ENCODE measurements around the gene COPA. TPM values are rescaled to one million over a fixed set of nuclear protein-coding genes. Genes with fewer than 3 reads are reported as not detected.

COPA gene
- total RNA-seq, 1 donor from 2014 or later: 180 TPM

GRCh38 chr1:160354388-160354985 lies 11.4 kb upstream of the COPA start:
- Mint-ChIP-seq H3K27me3 (ENCODE audit: low read depth) (no peaks in the 10 kb centered on the region), H3K4me1 (no peaks in the 10 kb centered on the region), H3K4me3 (no peak overlapping the region), H3K36me3 (peaks cover 53% of the 10 kb centered on the region), H3K27ac (no peak overlapping the region), H3K9me3 (no peaks in the 10 kb centered on the region)
- TF ChIP-seq CTCF (IDR thresholded peaks at IDR 0.05; ENCODE audit: unreplicated experiment): no peak
- no peak for DNase-seq (ENCODE audit: low spot score in 2 of 2, unreplicated experiment in 2 of 2)

- Mint-ChIP-seq H3K27me3 (ENCODE audit: low read depth) (no peaks in the 10 kb centered on the region), H3K4me3 (no peak overlapping the region), H3K36me3 (peaks cover 44% of the 10 kb centered on the region), H3K9me3 (no peaks in the 10 kb centered on the region), H3K27ac (no peak overlapping the region), H3K4me1 (no peaks in the 10 kb centered on the region)
- no peak for DNase-seq (ENCODE audit: low spot score in 2 of 2, unreplicated experiment in 2 of 2)
- no peak for TF ChIP-seq CTCF (IDR thresholded peaks at IDR 0.05; ENCODE audit: unreplicated experiment)
These were observed 10.2 kb upstream of the COPA start for GRCh38 chr1:160353223-160353622.

- H3K36me3 Mint-ChIP-seq: peaks cover 42% of the 10 kb centered on the region
- H3K4me3 Mint-ChIP-seq: no peak overlapping the region
- no peaks in the 10 kb centered on the region for H3K9me3 Mint-ChIP-seq
- DNase-seq (ENCODE audit: low spot score in 2 of 2, unreplicated experiment in 2 of 2): no peak
- no peak overlapping the region for H3K27ac Mint-ChIP-seq
- H3K4me1 Mint-ChIP-seq: no peaks in the 10 kb centered on the region
- H3K27me3 Mint-ChIP-seq (ENCODE audit: low read depth): no peaks in the 10 kb centered on the region
- no peak for TF ChIP-seq CTCF (IDR thresholded peaks at IDR 0.05; ENCODE audit: unreplicated experiment)
These were observed 9.5 kb upstream of the COPA start for GRCh38 chr1:160352555-160352954.

GRCh38 chr1:160351629-160352028 lies 8.6 kb upstream of the COPA start:
- peaks cover 39% of the 10 kb centered on the region for H3K36me3 Mint-ChIP-seq
- H3K27ac Mint-ChIP-seq: no peak overlapping the region
- no peak for DNase-seq (ENCODE audit: low spot score in 2 of 2, unreplicated experiment in 2 of 2)
- no peaks in the 10 kb centered on the region for H3K9me3 Mint-ChIP-seq
- TF ChIP-seq CTCF (IDR thresholded peaks at IDR 0.05; ENCODE audit: unreplicated experiment): no peak
- no peaks in the 10 kb centered on the region for H3K27me3 Mint-ChIP-seq (ENCODE audit: low read depth)
- no peak overlapping the region for H3K4me3 Mint-ChIP-seq
- no peaks in the 10 kb centered on the region for H3K4me1 Mint-ChIP-seq

GRCh38 chr1:160346958-160347357 lies 3.9 kb upstream of the COPA start:
- Mint-ChIP-seq H3K4me3 (no peak overlapping the region), H3K27me3 (ENCODE audit: low read depth) (no peaks in the 10 kb centered on the region)

More at GRCh38 chr1:160346958-160347357, 3.9 kb upstream of the COPA start:
- DNase-seq (ENCODE audit: low spot score in 2 of 2, unreplicated experiment in 2 of 2): no peak
- H3K4me1 Mint-ChIP-seq: peaks cover 16% of the 10 kb centered on the region
- no peak overlapping the region for H3K27ac Mint-ChIP-seq
- no peak for TF ChIP-seq CTCF (IDR thresholded peaks at IDR 0.05; ENCODE audit: unreplicated experiment)
- no peaks in the 10 kb centered on the region for H3K9me3 Mint-ChIP-seq
- peaks cover 19% of the 10 kb centered on the region for H3K36me3 Mint-ChIP-seq

All from mesothelial cell of epicardium (in vitro differentiated cells).